Keratinocyte (primary cell): ENCODE results near the gene CAPN15. TPM values are rescaled to one million over a fixed set of nuclear protein-coding genes. Genes with fewer than 3 reads are reported as not detected.

Source experiments
- DNase-seq: peaks from one replicate; pipeline ENCODE4 v3.0.0-alpha.2; 2011; ENCODE audit warnings: low read depth, missing footprints, low spot score
- FAIRE-seq: peaks from 2 replicates; lab custom pipeline; 2011; peaks lifted over from hg19 to GRCh38; lab: Jason Lieb, UNC
- H2AFZ ChIP-seq: 2 replicates; pipeline ENCODE4 v1.6.0; 2012; ENCODE audit warnings: low read length, control low read depth, inconsistent platforms; ENCODE audit not compliant: control insufficient read depth
- H3K27ac ChIP-seq: 2 replicates; pipeline ENCODE4 v1.5.1; 2011; ENCODE audit warnings: low read length; ENCODE audit not compliant: control insufficient read depth, insufficient read depth
- H3K27me3 ChIP-seq: 3 replicates; pipeline ENCODE4 v1.6.0; 2011; ENCODE audit warnings: low read length; ENCODE audit not compliant: control insufficient read depth, insufficient read depth; ENCODE audit errors: extremely low read depth
- H3K36me3 ChIP-seq, 2 experiments: 2 replicates in 1 of 2; 3 replicates in 1 of 2; pipeline ENCODE4 v1.5.1; 2011; ENCODE audit warnings: low read length in 2 of 2, mild to moderate bottlenecking in 1 of 2; ENCODE audit not compliant: control insufficient read depth in 2 of 2, insufficient read depth in 2 of 2; ENCODE audit errors: extremely low read depth in 1 of 2
- H3K4me1 ChIP-seq: 3 replicates; pipeline ENCODE4 v1.5.1; 2011; ENCODE audit warnings: low read length; ENCODE audit not compliant: control insufficient read depth, insufficient read depth; ENCODE audit errors: extremely low read depth
- H3K4me2 ChIP-seq: 3 replicates; pipeline ENCODE4 v1.6.0; 2011; ENCODE audit warnings: low read depth, low read length; ENCODE audit not compliant: control insufficient read depth, insufficient read depth; ENCODE audit errors: extremely low read depth
- H3K4me3 ChIP-seq, 3 experiments: fragments of 200-600 bp in 1 of 3; sonication (generic) in 1 of 3; 2 replicates in 2 of 3; 3 replicates in 1 of 3; pipeline ENCODE4 v1.5.1; 2011 to 2016; ENCODE audit warnings: low read length in 3 of 3, mild to moderate bottlenecking in 3 of 3, control low read depth in 2 of 3, inconsistent platforms in 1 of 3, low read depth in 1 of 3, mixed read lengths in 1 of 3, mixed run types in 1 of 3, moderate library complexity in 1 of 3; ENCODE audit not compliant: control insufficient read depth in 2 of 3, insufficient read depth in 2 of 3; ENCODE audit errors: extremely low read depth in 1 of 3
- H3K79me2 ChIP-seq: 2 replicates; pipeline ENCODE4 v1.6.0; 2012; ENCODE audit warnings: low read length; ENCODE audit not compliant: control insufficient read depth, insufficient read depth
- H3K9ac ChIP-seq: 3 replicates; pipeline ENCODE4 v1.6.0; 2011; ENCODE audit warnings: low read length; ENCODE audit not compliant: control insufficient read depth, insufficient read depth; ENCODE audit errors: extremely low read depth
- H3K9me1 ChIP-seq: 3 replicates; pipeline ENCODE4 v1.6.0; 2011; ENCODE audit warnings: low read length; ENCODE audit not compliant: control insufficient read depth, insufficient read depth; ENCODE audit errors: extremely low read depth
- H3K9me3 ChIP-seq: 2 replicates; pipeline ENCODE4 v1.5.1; 2012; ENCODE audit warnings: low read depth, low read length; ENCODE audit not compliant: control insufficient read depth
- H4K20me1 ChIP-seq: 3 replicates; pipeline ENCODE4 v1.6.0; 2011; ENCODE audit warnings: low read length; ENCODE audit not compliant: control insufficient read depth, insufficient read depth; ENCODE audit errors: extremely low read depth
- EZH2 ChIP-seq: IDR thresholded peaks from one replicate; pipeline ENCODE4 v1.6.1; 2012; ENCODE audit warnings: inconsistent platforms, mild to moderate bottlenecking, low read length, moderate library complexity
- dilution Hi-C: fragments of 300-500 bp; cut with MboI; formaldehyde crosslinking; loops from one replicate; pipeline ENCODE4 v1.7.0; 2020; ENCODE audit warnings: low sequenced_read_pairs; ENCODE audit not compliant: extremely low pct_ligation_motif_present
- polyA plus RNA-seq, 5 experiments: library from polyadenylated mRNA; depleted of rRNA in 3 of 5; stranded (reverse) in 3 of 5; stranded (forward) in 1 of 5; unstranded in 1 of 5; fragments of >200 nt; gene quantifications; 1 replicate in 1 of 5; 2 replicates in 3 of 5; 3 replicates in 1 of 5; pipeline versions ENCODE4 v1.2.1 to v1.2.3, GENCODE V29; 2011 to 2012; ENCODE audit warnings: missing spikeins in 2 of 5, low read depth in 1 of 5, low replicate concordance in 1 of 5
- small RNA-seq, 3 experiments: library from RNA; depleted of rRNA; stranded (forward); fragments of <200 nt; gene quantifications; one replicate each; pipeline ENCODE3, GENCODE V24; 2012; ENCODE audit warnings: low read depth in 3 of 3, low replicate concordance in 1 of 3; ENCODE audit not compliant: insufficient read length in 3 of 3
- TF ChIP-seq, protein P1 (sequence below), 3 experiments: IDR thresholded peaks in 1 of 3; conservative IDR thresholded peaks in 1 of 3; optimal IDR thresholded peaks in 1 of 3; 2 replicates in 2 of 3; 3 replicates in 1 of 3; pipeline versions ENCODE3 to v1.5.1; 2011; ENCODE audit warnings: low read length in 3 of 3, mild to moderate bottlenecking in 3 of 3, moderate library complexity in 2 of 3, control low read depth in 1 of 3, inconsistent platforms in 1 of 3; ENCODE audit not compliant: insufficient read depth in 2 of 3; ENCODE audit errors: extremely low read depth in 1 of 3

CAPN15 gene
- polyA plus RNA-seq, 1 donor (not counting 4 experiments of a cell fraction or from before 2014, with no cell fraction given): 7.9 TPM

GRCh38 chr16:603933-604332 is 76.4 kb downstream of the CAPN15 start:
- H3K9ac ChIP-seq: no peak overlapping the region
- H3K27me3 ChIP-seq: no peaks in the 10 kb centered on the region
- H2AFZ ChIP-seq: no peak overlapping the region
- peaks cover 2 to 3% of the 10 kb centered on the region in 2 experiments for H3K36me3 ChIP-seq
- FAIRE-seq: no peak
- H4K20me1 ChIP-seq: no peaks in the 10 kb centered on the region
- no peaks in the 10 kb centered on the region for H3K4me1 ChIP-seq
- dilution Hi-C loops: no loop called here
- no peak for DNase-seq
- no peak overlapping the region for H3K4me3 ChIP-seq
- no peaks in the 10 kb centered on the region for H3K9me1 ChIP-seq
- no peak overlapping the region for H3K4me2 ChIP-seq
- TF ChIP-seq, protein P1, sequence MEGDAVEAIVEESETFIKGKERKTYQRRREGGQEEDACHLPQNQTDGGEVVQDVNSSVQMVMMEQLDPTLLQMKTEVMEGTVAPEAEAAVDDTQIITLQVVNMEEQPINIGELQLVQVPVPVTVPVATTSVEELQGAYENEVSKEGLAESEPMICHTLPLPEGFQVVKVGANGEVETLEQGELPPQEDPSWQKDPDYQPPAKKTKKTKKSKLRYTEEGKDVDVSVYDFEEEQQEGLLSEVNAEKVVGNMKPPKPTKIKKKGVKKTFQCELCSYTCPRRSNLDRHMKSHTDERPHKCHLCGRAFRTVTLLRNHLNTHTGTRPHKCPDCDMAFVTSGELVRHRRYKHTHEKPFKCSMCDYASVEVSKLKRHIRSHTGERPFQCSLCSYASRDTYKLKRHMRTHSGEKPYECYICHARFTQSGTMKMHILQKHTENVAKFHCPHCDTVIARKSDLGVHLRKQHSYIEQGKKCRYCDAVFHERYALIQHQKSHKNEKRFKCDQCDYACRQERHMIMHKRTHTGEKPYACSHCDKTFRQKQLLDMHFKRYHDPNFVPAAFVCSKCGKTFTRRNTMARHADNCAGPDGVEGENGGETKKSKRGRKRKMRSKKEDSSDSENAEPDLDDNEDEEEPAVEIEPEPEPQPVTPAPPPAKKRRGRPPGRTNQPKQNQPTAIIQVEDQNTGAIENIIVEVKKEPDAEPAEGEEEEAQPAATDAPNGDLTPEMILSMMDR (optimal IDR thresholded peaks at IDR 0.05 in 1 of 3, IDR thresholded peaks at IDR 0.05 in 1 of 3, conservative IDR thresholded peaks at IDR 0.05 in 1 of 3; ENCODE audit: extremely low read depth in 1 of 3, insufficient read depth in 2 of 3, low read length in 3 of 3): no peak
- no peak for TF ChIP-seq EZH2
- no peak overlapping the region for H3K27ac ChIP-seq
- H3K9me3 ChIP-seq: no peaks in the 10 kb centered on the region
- H3K79me2 ChIP-seq: peaks cover 18% of the 10 kb centered on the region

Small RNA genes within 50 kb of the gene (small RNA-seq; reads per million reads assigned to genes)
- gene MIR3176 (0 reads per million in 3 experiments), gene MIR5587 (0 to 0.50 (median 0.07) reads per million in 3 experiments), gene Z98883.1 (0 reads per million in 3 experiments)

Other genes starting within 250 kb of the CAPN15 start
- gene ARHGDIG, start 247.1 kb upstream of the CAPN15 start, polyA plus RNA-seq: 0.14 to 0.17 TPM in 2 of 3 replicates, not detected in the other
- gene PDIA2, start 244.5 kb upstream of the CAPN15 start, polyA plus RNA-seq: 0.18 to 0.46 TPM (median 0.42 TPM) in 3 replicates
- 8.8 to 13.3 TPM (median 11.4 TPM) in 3 replicates for gene AXIN1, start 175.0 kb upstream of the CAPN15 start, polyA plus RNA-seq
- gene MRPL28, start 157.2 kb upstream of the CAPN15 start, polyA plus RNA-seq: 115 to 142 TPM (median 128 TPM) in 3 replicates
- gene PGAP6, start 145.7 kb upstream of the CAPN15 start, polyA plus RNA-seq: 25.5 to 47.7 TPM (median 46.7 TPM) in 3 replicates
- gene NME4, start 130.5 kb upstream of the CAPN15 start, polyA plus RNA-seq: 140 to 246 TPM (median 141 TPM) in 3 replicates
- gene DECR2, start 125.8 kb upstream of the CAPN15 start, polyA plus RNA-seq: 14.2 to 28.1 TPM (median 18.8 TPM) in 3 replicates
- gene RAB11FIP3, start 102.1 kb upstream of the CAPN15 start, polyA plus RNA-seq: 6.0 to 10.0 TPM (median 6.4 TPM) in 3 replicates
- gene PRR35, start 32.7 kb downstream of the CAPN15 start, polyA plus RNA-seq: not detected in 3 replicates
- 0.09 to 0.22 TPM (median 0.10 TPM) in 3 replicates for gene NHLRC4, start 39.3 kb downstream of the CAPN15 start, polyA plus RNA-seq
- 11.2 to 23.3 TPM (median 16.7 TPM) in 3 replicates for gene PIGQ, start 42.3 kb downstream of the CAPN15 start, polyA plus RNA-seq
- 4.0 to 12.3 TPM (median 4.2 TPM) in 3 replicates for gene RAB40C, start 62.4 kb downstream of the CAPN15 start, polyA plus RNA-seq
- 0.01 to 0.04 TPM in 2 of 3 replicates, not detected in the other for gene WFIKKN1, start 103.3 kb downstream of the CAPN15 start, polyA plus RNA-seq
- 46.9 to 65.8 TPM (median 49.4 TPM) in 3 replicates for gene METTL26, start 108.6 kb downstream of the CAPN15 start, polyA plus RNA-seq
- 5.9 to 14.5 TPM (median 8.1 TPM) in 3 replicates for gene MCRIP2, start 114.1 kb downstream of the CAPN15 start, polyA plus RNA-seq
- 5.9 to 9.2 TPM (median 8.2 TPM) in 3 replicates for gene WDR90, start 121.7 kb downstream of the CAPN15 start, polyA plus RNA-seq
- 58.7 to 97.0 TPM (median 61.7 TPM) in 3 replicates for gene RHOT2, start 140.4 kb downstream of the CAPN15 start, polyA plus RNA-seq
- gene RHBDL1, start 148.0 kb downstream of the CAPN15 start, polyA plus RNA-seq: 0.58 to 2.7 TPM (median 0.71 TPM) in 3 replicates
- 124 to 153 TPM (median 144 TPM) in 3 replicates for gene STUB1, start 152.7 kb downstream of the CAPN15 start, polyA plus RNA-seq
- 17.8 to 29.7 TPM (median 20.1 TPM) in 3 replicates for gene JMJD8, start 156.6 kb downstream of the CAPN15 start, polyA plus RNA-seq
- 1.2 to 2.7 TPM (median 2.1 TPM) in 3 replicates for gene WDR24, start 162.7 kb downstream of the CAPN15 start, polyA plus RNA-seq
- 0.45 to 3.0 TPM (median 0.81 TPM) in 3 replicates for gene FBXL16, start 178.1 kb downstream of the CAPN15 start, polyA plus RNA-seq
- gene METRN, start 187.4 kb downstream of the CAPN15 start, polyA plus RNA-seq: 27.1 to 171 TPM (median 42.1 TPM) in 3 replicates
- 5.6 to 13.7 TPM (median 8.2 TPM) in 3 replicates for gene ANTKMT, start 193.4 kb downstream of the CAPN15 start, polyA plus RNA-seq
- gene CCDC78, start 198.7 kb downstream of the CAPN15 start, polyA plus RNA-seq: 2.0 to 4.1 TPM (median 2.5 TPM) in 3 replicates
- 6.8 to 30.7 TPM (median 8.0 TPM) in 3 replicates for gene HAGHL, start 199.4 kb downstream of the CAPN15 start, polyA plus RNA-seq
- gene CIAO3, start 213.3 kb downstream of the CAPN15 start, polyA plus RNA-seq: 20.1 to 31.8 TPM (median 24.9 TPM) in 3 replicates
- 8.5 to 12.7 TPM (median 11.7 TPM) in 3 replicates for gene MSLN, start 233.0 kb downstream of the CAPN15 start, polyA plus RNA-seq